Tibial artery (tissue), 4 donors: Measurements from ENCODE around the gene SIDT1.

Experiments
- DNase-seq, 2 donors: peaks; one replicate each; pipeline ENCODE4 v3.0.0-alpha.2; 2019
- H3K27ac ChIP-seq, 2 donors: fragments of 200-600 bp; sonication (generic) in 1 of 2; 1 replicate in 1 of 2; 2 replicates in 1 of 2; pipeline ENCODE4 v1.5.1; 2018 to 2019; ENCODE audit warnings: mild to moderate bottlenecking in 1 of 2
- H3K27me3 ChIP-seq, 2 donors: fragments of 200-600 bp; sonication (generic) in 1 of 2; one replicate each; pipeline versions ENCODE4 v1.5.1 to v1.6.0; 2016 to 2019
- H3K36me3 ChIP-seq, 3 donors: fragments of 200-600 bp; sonication (generic) in 2 of 3; one replicate each; pipeline ENCODE4 v1.5.1; 2016 to 2019; ENCODE audit warnings: mild to moderate bottlenecking in 2 of 3
- H3K4me1 ChIP-seq, 4 donors: fragments of 200-600 bp; sonication (generic) in 2 of 4; 1 replicate in 3 of 4; 2 replicates in 1 of 4; pipeline ENCODE4 v1.5.1; 2016 to 2019
- H3K4me3 ChIP-seq, 2 donors: fragments of 200-600 bp; sonication (generic) in 1 of 2; 1 replicate in 1 of 2; 2 replicates in 1 of 2; pipeline ENCODE4 v1.5.1; 2018 to 2019; ENCODE audit warnings: mild to moderate bottlenecking in 2 of 2
- H3K9me3 ChIP-seq, 3 donors: fragments of 200-600 bp; sonication (generic) in 1 of 3; one replicate each; pipeline ENCODE4 v1.5.1; 2016 to 2019
- intact Hi-C: fragments of 100-400 bp; cut with DNase I; formaldehyde crosslinking; loops from one replicate; pipeline ENCODE4 v1.15.0; 2023; ENCODE audit warnings: low total_unique reads
- TF ChIP-seq, protein P1 (sequence below), 2 experiments: fragments of 200-600 bp in 1 of 2; fragments of 450-650 bp in 1 of 2; IDR thresholded peaks; one replicate each; pipeline ENCODE4 v1.5.1; 2017 to 2019; ENCODE audit warnings: antibody characterized with exemption in 2 of 2, mild to moderate bottlenecking in 1 of 2, moderate library complexity in 1 of 2

The SIDT1 gene

DNA sequence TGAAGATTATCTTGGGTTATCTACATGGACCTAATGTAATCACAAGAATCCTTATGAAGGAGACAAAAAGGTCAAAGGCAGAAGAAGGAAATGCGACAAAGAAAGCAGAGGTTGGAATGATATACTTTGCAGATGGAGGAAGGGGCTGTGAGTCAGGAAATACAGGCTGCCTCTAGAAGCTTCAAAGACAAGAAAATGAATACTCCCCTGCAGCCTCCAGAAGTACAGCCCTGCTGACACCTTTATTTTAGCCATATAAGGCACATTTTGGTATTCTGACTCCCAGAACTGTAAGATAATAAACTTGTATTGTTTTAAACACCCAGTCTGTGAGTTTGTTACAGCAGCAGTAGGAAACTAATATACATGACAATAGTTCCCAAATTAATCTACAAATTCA is 58.6 kb downstream of the SIDT1 start:
- intact Hi-C loops: no loop called here
- TF ChIP-seq, protein P1, sequence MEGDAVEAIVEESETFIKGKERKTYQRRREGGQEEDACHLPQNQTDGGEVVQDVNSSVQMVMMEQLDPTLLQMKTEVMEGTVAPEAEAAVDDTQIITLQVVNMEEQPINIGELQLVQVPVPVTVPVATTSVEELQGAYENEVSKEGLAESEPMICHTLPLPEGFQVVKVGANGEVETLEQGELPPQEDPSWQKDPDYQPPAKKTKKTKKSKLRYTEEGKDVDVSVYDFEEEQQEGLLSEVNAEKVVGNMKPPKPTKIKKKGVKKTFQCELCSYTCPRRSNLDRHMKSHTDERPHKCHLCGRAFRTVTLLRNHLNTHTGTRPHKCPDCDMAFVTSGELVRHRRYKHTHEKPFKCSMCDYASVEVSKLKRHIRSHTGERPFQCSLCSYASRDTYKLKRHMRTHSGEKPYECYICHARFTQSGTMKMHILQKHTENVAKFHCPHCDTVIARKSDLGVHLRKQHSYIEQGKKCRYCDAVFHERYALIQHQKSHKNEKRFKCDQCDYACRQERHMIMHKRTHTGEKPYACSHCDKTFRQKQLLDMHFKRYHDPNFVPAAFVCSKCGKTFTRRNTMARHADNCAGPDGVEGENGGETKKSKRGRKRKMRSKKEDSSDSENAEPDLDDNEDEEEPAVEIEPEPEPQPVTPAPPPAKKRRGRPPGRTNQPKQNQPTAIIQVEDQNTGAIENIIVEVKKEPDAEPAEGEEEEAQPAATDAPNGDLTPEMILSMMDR (IDR thresholded peaks at IDR 0.05): no peak
- H3K27me3 ChIP-seq: no peaks in the 10 kb centered on the region
- H3K36me3 ChIP-seq: no peaks in the 10 kb centered on the region
- H3K27ac ChIP-seq: no peak overlapping the region
- no peaks in the 10 kb centered on the region for H3K9me3 ChIP-seq
- H3K4me1 ChIP-seq: no peaks in the 10 kb centered on the region
- DNase-seq: no peak
- H3K4me3 ChIP-seq: no peak overlapping the region

DNA sequence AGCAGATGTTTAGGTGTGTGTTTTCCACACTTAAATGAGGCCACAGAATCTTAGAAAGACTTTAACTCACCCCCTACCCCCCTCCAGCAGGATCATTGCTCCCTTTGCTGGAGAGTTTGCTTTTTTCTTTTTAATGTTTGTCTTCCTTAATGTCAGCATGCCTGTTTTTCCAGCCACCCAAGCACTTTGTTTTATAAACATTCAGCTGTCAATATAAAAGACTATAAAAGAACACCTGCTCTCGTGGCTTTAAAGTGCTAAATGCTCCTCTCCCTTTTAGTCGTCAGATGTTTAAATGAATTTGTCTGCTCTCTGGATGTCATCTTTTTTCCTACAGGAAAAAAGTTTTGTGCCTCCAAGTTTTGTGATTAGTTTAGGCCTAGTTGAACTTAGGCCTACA is 61.7 kb downstream of the SIDT1 start:
- no peaks in the 10 kb centered on the region for H3K9me3 ChIP-seq
- intact Hi-C loops: no loop called here
- no peak overlapping the region for H3K27ac ChIP-seq
- no peaks in the 10 kb centered on the region for H3K27me3 ChIP-seq
- TF ChIP-seq, protein P1 (IDR thresholded peaks at IDR 0.05): no peak
- H3K4me3 ChIP-seq: no peak overlapping the region
- no peaks in the 10 kb centered on the region for H3K4me1 ChIP-seq
- DNase-seq: no peak
- H3K36me3 ChIP-seq: no peaks in the 10 kb centered on the region

GRCh38 chr3:113597596-113598354 is 65.4 kb downstream of the SIDT1 start:
- no peak overlapping the region for H3K27ac ChIP-seq
- no peaks in the 10 kb centered on the region for H3K9me3 ChIP-seq
- no peaks in the 10 kb centered on the region for H3K4me1 ChIP-seq
- H3K27me3 ChIP-seq: no peaks in the 10 kb centered on the region
- no peak overlapping the region for H3K4me3 ChIP-seq
- intact Hi-C loops: no loop called here
- no peaks in the 10 kb centered on the region for H3K36me3 ChIP-seq
- TF ChIP-seq, protein P1 (IDR thresholded peaks at IDR 0.05): no peak
- no peak for DNase-seq

- Histone ChIP-seq H3K27ac (no peak overlapping the region), H3K27me3 (no peaks in the 10 kb centered on the region), H3K4me1 (no peaks in the 10 kb centered on the region), H3K4me3 (no peak overlapping the region), H3K36me3 (no peaks in the 10 kb centered on the region), H3K9me3 (no peaks in the 10 kb centered on the region)
- DNase-seq: no peak
- TF ChIP-seq, protein P1 (IDR thresholded peaks at IDR 0.05): no peak
- intact Hi-C loops: no loop called here
Measured at GRCh38 chr3:113600418-113601182, 68.2 kb downstream of the SIDT1 start.

- intact Hi-C loops: no loop called here
- no peak for DNase-seq
- Histone ChIP-seq H3K4me1 (no peaks in the 10 kb centered on the region), H3K36me3 (no peaks in the 10 kb centered on the region), H3K4me3 (no peak overlapping the region), H3K9me3 (no peaks in the 10 kb centered on the region), H3K27ac (no peak overlapping the region), H3K27me3 (no peaks in the 10 kb centered on the region)
- TF ChIP-seq, protein P1 (IDR thresholded peaks at IDR 0.05): no peak
Measured at GRCh38 chr3:113601240-113601639, 68.9 kb downstream of the SIDT1 start.
